Activated CD4-positive, alpha-beta T cell treated with anti-CD3 and anti-CD28 coated beads, Interleukin-2, amount 10 ng/mL, durations not matched to agents 7 days and 5 days (primary cell): ENCODE data around the gene ATE1. TPM values are rescaled to one million over a fixed set of nuclear protein-coding genes. Genes with fewer than 3 reads are reported as not detected.
"Not testable (repeated sequence)": the region's sequence is repeated elsewhere in the genome, so short reads cannot be mapped to it uniquely, and the experiment has no call there.

Experiments
- CTCF ChIA-PET: fragments of 350-600 bp; sonication (Branson Sonifier 250); formaldehyde crosslinking; loops from one replicate; lab custom pipeline; 2021; ENCODE audit warnings: antibody characterized with exemption; lab: Charles Lee
- POLR2A ChIA-PET: fragments of 350-600 bp; sonication (Branson Sonifier 250); formaldehyde crosslinking; loops from one replicate; lab custom pipeline; 2021; ENCODE audit warnings: antibody characterized with exemption; lab: Charles Lee
- DNase-seq: peaks from one replicate; pipeline ENCODE4 v3.0.0-alpha.2; 2020
- H3K27ac Mint-ChIP-seq: one replicate; pipeline ENCODE4 v1.8.0; 2021; ENCODE audit warnings: mild to moderate bottlenecking, moderate library complexity, mixed read lengths
- H3K27me3 Mint-ChIP-seq: one replicate; pipeline ENCODE4 v1.8.0; 2021; ENCODE audit warnings: mixed read lengths
- H3K36me3 Mint-ChIP-seq: one replicate; pipeline ENCODE4 v1.8.0; 2021; ENCODE audit warnings: low read depth, mixed read lengths
- H3K4me1 Mint-ChIP-seq: one replicate; pipeline ENCODE4 v1.8.0; 2021; ENCODE audit warnings: mixed read lengths
- H3K4me3 Mint-ChIP-seq: one replicate; pipeline ENCODE4 v1.8.0; 2021; ENCODE audit warnings: mild to moderate bottlenecking, moderate library complexity, mixed read lengths
- H3K9me3 Mint-ChIP-seq: one replicate; pipeline ENCODE4 v1.8.0; 2021; ENCODE audit warnings: mixed read lengths
- total RNA-seq, 2 experiments: library from RNA; stranded (reverse); gene quantifications; one replicate each; pipeline ENCODE4 v1.2.3, GENCODE V29; 2021

ATE1 gene
- total RNA-seq, 2 experiments from 2014 or later = 23.1 to 24.4 TPM

DNA sequence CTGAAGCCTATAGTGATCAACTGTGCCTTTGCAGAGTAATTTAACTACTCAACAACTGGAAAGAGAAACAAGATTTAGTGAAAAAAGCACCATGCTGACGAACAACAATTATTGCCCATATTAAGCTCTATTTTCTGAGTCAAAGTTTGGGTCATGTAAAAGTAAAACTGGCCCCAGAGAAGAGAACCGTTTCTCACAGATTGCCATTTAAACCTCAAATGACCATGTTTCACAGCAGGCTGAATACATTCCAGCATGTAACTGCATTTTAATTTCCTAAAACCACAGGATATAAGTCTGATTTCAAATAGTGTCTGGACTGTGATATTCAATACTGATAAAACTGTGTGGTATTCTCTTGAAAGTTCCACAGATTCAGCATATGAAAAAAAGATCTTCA, 140.7 kb downstream of the ATE1 start:
- Mint-ChIP-seq H3K4me1 (no peaks in the 10 kb centered on the region), H3K27ac (no peak overlapping the region)
- POLR2A ChIA-PET = no interaction called here

DNA sequence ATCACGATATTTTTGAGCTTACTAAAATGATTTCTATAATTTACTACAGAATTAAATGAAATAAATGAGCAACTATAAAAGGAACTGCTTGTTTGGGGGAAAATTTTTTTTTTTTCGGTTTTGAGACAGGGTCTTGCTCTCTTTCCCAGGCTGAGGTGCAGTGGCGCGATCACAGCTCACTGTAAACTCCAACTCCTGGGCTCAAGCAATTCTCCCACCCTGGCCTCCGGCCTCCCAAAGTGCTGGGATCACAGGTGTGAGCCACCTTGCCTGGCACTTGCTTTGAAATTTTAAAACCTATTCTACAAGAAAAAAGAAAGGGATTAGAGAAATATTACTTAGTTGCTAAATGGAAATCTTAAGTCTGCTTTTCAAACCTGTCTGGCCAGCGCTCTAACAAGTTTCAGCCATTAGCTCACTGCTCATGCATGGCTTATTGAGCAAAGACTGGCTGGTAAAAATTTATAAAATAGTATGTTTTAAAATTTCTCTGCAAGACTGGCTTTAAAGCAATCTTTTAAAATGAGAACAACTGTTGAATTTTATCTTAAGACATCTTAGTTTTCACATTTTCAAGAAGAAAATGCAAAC, 144.0 kb downstream of the ATE1 start:
- Mint-ChIP-seq H3K27ac (no peak overlapping the region), H3K4me1 (no peaks in the 10 kb centered on the region), H3K4me3 (no peak overlapping the region), H3K9me3 (no peaks in the 10 kb centered on the region), H3K36me3 (peaks cover 7% of the 10 kb centered on the region), H3K27me3 (no peaks in the 10 kb centered on the region)
- POLR2A ChIA-PET = no interaction called here
- CTCF ChIA-PET = no interaction called here
- DNase-seq = no peak

More for the DNA sequence above, 140.7 kb downstream of the ATE1 start:
- Mint-ChIP-seq H3K9me3 (no peaks in the 10 kb centered on the region), H3K4me3 (no peak overlapping the region), H3K27me3 (no peaks in the 10 kb centered on the region), H3K36me3 (peaks cover 12% of the 10 kb centered on the region)
- CTCF ChIA-PET = no interaction called here
- DNase-seq = no peak

DNA sequence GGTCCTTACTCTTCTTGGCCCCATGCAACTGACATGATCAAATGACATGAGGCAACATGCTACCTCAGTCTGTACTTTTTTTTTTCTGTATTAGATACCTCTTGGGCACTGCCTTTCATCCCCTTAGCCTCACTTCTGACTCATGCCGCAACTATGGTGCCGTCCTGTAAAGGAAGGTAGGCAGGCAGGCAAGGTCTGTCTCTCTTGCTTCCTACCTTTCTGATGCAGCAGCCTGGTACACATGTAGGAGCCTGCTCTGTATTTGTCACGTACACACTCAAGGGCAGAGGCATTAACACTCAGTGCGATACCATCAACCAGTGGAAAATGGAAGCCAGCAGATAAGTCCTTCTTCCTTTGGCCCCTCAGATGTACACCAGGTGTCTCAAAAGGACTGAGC, 146.7 kb downstream of the ATE1 start:
- Mint-ChIP-seq H3K4me3 (no peak overlapping the region), H3K27ac (no peak overlapping the region), H3K27me3 (no peaks in the 10 kb centered on the region), H3K9me3 (no peaks in the 10 kb centered on the region), H3K36me3 (peaks cover 3% of the 10 kb centered on the region), H3K4me1 (no peaks in the 10 kb centered on the region)
- DNase-seq = no peak
- ChIA-PET POLR2A (no interaction called here), CTCF (no interaction called here)

DNA sequence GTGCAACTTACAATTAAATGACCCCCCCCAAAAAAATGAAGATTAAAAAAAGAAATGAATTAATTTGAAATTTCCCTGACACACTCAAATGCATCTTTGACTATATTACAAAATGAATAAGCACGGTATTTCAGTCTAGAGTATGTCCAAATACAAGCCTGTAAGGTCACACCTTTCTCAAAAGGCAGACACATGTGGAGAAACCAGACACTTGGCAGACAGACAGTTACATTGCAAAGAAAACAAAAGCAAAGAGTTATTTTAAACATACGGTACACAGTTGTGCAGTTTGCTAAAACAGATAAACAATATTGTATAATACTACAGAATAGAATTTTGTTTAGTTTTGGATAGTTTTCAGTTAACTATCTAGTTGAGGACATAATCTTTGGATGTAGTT, 153.0 kb downstream of the ATE1 start:
- Mint-ChIP-seq H3K4me1 (no peaks in the 10 kb centered on the region), H3K4me3 (no peak overlapping the region), H3K36me3 (no peaks in the 10 kb centered on the region), H3K27me3 (no peaks in the 10 kb centered on the region), H3K9me3 (no peaks in the 10 kb centered on the region), H3K27ac (no peak overlapping the region)
- ChIA-PET POLR2A (no interaction called here), CTCF (no interaction called here)
- DNase-seq = no peak

DNA sequence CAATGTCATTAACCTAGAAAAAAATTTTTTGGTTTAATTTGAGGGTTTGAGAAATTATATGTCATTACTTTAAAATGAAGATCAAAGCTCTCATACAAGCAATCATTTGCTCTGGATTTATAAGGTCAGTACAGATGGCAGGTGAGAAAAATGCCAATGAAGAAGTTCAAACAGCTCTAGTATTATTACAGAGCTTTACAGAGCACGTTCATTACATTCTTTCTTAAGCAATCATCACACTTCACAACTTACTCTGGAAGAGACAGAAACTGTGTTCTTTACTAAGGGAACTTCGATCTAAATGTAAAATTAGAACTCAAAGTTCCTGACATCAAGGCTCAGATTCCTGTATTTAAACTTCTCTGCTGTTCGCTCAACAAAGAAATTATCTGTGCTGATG, 153.4 kb downstream of the ATE1 start:
- POLR2A ChIA-PET = no interaction called here
- H3K4me3 Mint-ChIP-seq = no peak overlapping the region
- DNase-seq = no peak
- no peaks in the 10 kb centered on the region for H3K9me3 Mint-ChIP-seq
- CTCF ChIA-PET = no interaction called here
- no peaks in the 10 kb centered on the region for H3K36me3 Mint-ChIP-seq
- H3K27ac Mint-ChIP-seq = no peak overlapping the region
- no peaks in the 10 kb centered on the region for H3K27me3 Mint-ChIP-seq
- no peaks in the 10 kb centered on the region for H3K4me1 Mint-ChIP-seq

DNA sequence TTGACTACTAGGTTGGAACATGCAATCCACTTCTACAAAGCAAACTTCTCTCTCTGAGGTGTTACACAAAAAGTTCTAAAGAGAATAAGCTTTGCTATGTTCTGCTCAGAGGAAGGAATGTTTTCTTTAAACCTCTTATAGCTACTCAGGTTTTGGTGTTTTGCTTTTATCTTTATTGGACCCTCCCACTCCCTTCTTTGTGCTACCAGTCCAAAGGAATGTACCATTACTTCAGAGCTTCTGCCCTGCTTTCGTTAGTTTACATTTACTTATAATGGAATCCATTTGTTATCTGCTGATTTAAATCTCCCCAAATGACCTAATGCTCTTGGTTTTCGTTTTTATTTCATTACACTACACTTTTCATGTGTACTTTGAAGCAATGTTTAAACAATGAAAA, 154.9 kb downstream of the ATE1 start:
- peaks cover 2% of the 10 kb centered on the region for H3K9me3 Mint-ChIP-seq
- ChIA-PET POLR2A (no interaction called here), CTCF (no interaction called here)
- DNase-seq = no peak
- H3K27me3 Mint-ChIP-seq = no peaks in the 10 kb centered on the region
- H3K36me3 Mint-ChIP-seq = no peaks in the 10 kb centered on the region
- no peak overlapping the region for H3K27ac Mint-ChIP-seq
- no peaks in the 10 kb centered on the region for H3K4me1 Mint-ChIP-seq
- no peak overlapping the region for H3K4me3 Mint-ChIP-seq

DNA sequence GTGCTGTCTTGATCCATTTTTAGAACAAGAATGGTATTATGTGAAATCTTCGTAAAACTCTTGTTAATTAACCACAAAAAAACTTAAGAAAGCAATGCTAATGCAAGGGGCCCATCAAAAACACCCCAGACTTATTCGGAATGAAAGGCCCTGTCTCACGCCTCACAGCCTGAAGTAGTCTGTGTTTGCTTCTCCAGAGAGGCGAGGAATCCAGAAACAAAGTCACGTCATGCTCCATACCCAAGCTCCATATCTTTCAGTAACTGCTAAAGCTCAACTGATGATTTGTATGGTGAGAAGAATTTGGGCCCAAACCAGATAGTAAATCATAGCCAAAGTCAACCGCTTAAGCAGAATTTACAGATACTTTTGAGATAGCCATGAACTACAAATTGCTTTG, 155.4 kb downstream of the ATE1 start:
- H3K27me3 Mint-ChIP-seq = no peaks in the 10 kb centered on the region
- no peaks in the 10 kb centered on the region for H3K4me1 Mint-ChIP-seq
- POLR2A ChIA-PET = no interaction called here
- H3K4me3 Mint-ChIP-seq = no peak overlapping the region
- peaks cover 6% of the 10 kb centered on the region for H3K9me3 Mint-ChIP-seq
- no peaks in the 10 kb centered on the region for H3K36me3 Mint-ChIP-seq
- DNase-seq = no peak
- CTCF ChIA-PET = no interaction called here
- H3K27ac Mint-ChIP-seq = no peak overlapping the region

DNA sequence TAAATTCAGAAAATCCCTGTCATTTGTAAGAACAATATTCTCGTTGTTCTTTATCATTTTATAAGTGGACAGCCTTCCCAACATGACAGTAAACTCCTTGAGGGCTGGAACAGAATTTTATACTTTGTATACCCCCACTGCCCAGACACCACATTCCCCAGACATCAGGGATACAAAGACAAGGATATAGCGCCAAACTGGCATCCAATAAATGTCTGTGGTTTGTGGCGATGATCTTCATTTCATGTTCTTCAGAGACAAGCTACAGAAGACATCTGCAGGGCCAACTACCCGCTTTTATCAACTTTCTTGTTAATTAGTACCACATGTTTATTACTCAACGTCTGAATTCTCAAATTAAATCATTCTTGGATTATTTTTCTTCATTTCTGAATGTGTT, 155.9 kb downstream of the ATE1 start:
- H3K27me3 Mint-ChIP-seq = no peaks in the 10 kb centered on the region
- H3K36me3 Mint-ChIP-seq = no peaks in the 10 kb centered on the region
- ChIA-PET POLR2A (no interaction called here), CTCF (no interaction called here)
- DNase-seq = no peak
- peaks cover 10% of the 10 kb centered on the region for H3K9me3 Mint-ChIP-seq
- H3K4me3 Mint-ChIP-seq = no peak overlapping the region
- H3K4me1 Mint-ChIP-seq = no peaks in the 10 kb centered on the region
- no peak overlapping the region for H3K27ac Mint-ChIP-seq

DNA sequence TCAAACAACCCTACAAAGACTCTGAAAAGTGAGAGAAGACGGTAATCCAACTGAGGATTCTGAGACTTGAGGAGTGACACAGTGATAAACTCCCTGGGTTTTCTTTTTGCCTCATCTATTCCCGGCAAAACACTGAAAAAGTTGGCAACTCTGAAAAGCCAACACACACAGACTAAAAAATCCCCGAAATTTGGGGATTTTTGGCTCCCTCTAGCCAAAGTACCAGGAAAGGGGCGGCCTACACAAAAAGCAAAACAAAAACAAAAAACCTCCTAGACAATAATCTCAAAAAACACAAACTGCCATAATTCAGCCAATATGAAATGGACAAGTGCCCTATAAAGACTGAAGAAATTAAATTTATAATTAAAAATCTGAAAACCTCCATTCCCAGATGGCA, 161.4 kb downstream of the ATE1 start:
- POLR2A ChIA-PET = no interaction called here
- Mint-ChIP-seq H3K27ac (no peak overlapping the region), H3K9me3 (peaks cover 24% of the 10 kb centered on the region), H3K4me1 (no peaks in the 10 kb centered on the region), H3K36me3 (peaks cover 9% of the 10 kb centered on the region), H3K4me3 (no peak overlapping the region), H3K27me3 (no peaks in the 10 kb centered on the region)
- CTCF ChIA-PET = no interaction called here
- DNase-seq = no peak

DNA sequence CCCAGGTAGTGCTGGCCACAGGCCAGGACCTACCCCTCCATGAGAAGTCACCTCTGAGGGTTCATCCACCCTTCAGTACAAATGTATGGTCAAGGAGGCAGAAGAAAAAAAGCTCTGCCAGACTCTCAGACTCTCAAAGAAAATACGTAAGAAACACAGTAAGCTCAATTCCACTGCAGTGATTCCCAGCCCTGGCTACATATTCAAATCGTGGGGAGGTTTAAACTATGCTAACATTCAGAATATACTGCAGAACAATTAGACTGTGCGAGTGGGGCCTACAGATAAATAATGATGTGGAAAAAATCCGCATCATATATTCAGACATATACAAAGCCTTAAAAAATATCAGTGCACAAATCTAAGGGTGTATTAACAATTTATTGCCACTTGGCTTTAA, 162.6 kb downstream of the ATE1 start:
- DNase-seq = no peak
- H3K4me1 Mint-ChIP-seq = no peaks in the 10 kb centered on the region
- no peak overlapping the region for H3K4me3 Mint-ChIP-seq
- POLR2A ChIA-PET = no interaction called here
- no peaks in the 10 kb centered on the region for H3K27me3 Mint-ChIP-seq
- no peak overlapping the region for H3K27ac Mint-ChIP-seq
- CTCF ChIA-PET = no interaction called here
- peaks cover 28% of the 10 kb centered on the region for H3K9me3 Mint-ChIP-seq
- H3K36me3 Mint-ChIP-seq = peaks cover 17% of the 10 kb centered on the region

DNA sequence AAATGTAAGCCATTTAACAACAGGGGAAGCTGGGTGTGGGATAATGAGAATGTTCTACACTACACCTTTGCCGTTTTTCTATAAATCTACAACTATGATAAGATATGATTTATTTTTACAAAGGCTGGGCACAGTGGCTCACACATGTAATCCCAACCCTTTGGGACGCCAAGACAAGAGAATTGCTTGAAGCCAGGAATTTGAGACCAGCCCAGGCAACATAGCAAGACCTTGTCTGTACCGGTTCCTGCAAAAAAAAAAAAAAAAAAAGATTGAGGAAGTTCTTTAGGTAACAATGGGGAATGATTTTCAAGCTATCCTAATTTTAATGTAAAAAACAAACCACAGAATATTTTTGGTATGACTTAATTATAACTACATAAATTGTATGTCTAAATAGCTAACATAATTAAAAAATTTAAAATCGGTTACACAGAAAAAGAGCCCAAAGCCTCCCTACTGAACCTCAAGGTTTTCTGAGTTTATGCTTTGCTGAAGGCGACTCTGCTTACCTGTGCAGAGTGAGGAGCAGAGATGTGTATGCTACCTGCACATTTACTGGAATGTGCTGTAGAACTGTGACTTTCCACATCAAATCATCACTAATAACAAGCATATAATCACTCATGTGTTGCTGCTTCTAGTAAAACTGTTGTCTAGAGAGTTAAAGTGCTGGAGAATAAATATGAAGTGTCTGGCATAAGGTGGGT, 163.4 kb downstream of the ATE1 start:
- Mint-ChIP-seq H3K4me3 (no peak overlapping the region), H3K27me3 (no peaks in the 10 kb centered on the region), H3K4me1 (no peaks in the 10 kb centered on the region), H3K9me3 (peaks cover 32% of the 10 kb centered on the region), H3K36me3 (peaks cover 20% of the 10 kb centered on the region), H3K27ac (no peak overlapping the region)
- DNase-seq = no peak
- POLR2A ChIA-PET = no interaction called here
- CTCF ChIA-PET = interaction anchor here (0.6 to 0.7 kb wide), 2 partner anchors 9 to 452 kb away, joined by 3 to 6 read pairs; no protein-coding TSS in a partner anchor

DNA sequence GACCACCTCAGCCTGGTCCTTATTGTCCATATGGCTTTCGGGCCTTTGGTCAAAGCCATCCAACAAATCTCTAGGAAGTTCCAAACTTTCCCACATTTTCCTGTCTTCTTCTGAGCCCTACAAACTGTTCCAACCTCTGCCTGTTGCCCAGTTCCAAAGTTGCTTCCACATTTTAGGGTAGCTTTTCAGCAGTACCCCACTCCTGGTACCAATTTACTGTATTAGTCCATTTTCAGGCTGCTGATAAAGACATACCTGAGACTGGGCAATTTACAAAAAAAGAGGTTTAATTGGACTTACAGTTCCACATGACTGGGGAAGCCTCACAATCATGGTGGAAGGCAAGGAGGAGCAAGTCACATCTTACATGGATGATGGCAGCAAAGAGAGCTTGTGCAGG, 170.6 kb downstream of the ATE1 start:
- H3K9me3 Mint-ChIP-seq = peaks cover 44% of the 10 kb centered on the region
- DNase-seq, H3K27ac Mint-ChIP-seq, POLR2A ChIA-PET, H3K27me3 Mint-ChIP-seq, H3K4me3 Mint-ChIP-seq: not testable (repeated sequence)
- H3K4me1 Mint-ChIP-seq = peaks cover 13% of the 10 kb centered on the region
- H3K36me3 Mint-ChIP-seq = peaks cover 39% of the 10 kb centered on the region
- CTCF ChIA-PET = interaction anchor here (0.6 kb wide), 1 partner anchor 887 kb away, joined by 3 read pairs; no protein-coding TSS in a partner anchor

DNA sequence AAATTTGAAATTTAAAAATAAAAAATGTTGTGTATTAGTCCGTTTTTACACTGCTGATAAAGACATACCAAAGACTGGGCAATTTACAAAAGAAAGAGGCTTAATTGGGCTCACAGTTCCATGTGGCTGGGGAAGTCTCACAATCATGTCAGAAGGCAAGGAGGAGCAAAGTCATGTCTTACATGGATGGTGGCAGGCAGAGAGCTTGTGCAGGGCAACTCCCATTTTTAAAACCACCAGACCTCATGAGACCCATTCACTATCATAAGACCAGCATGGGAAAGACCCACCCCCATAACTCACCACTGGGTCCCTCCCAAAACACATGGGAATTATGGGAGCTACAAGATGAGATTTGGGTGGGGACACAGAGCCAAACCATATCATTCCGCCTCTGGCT, 172.3 kb downstream of the ATE1 start:
- H3K4me3 Mint-ChIP-seq, POLR2A ChIA-PET, H3K27ac Mint-ChIP-seq, H3K27me3 Mint-ChIP-seq, CTCF ChIA-PET, DNase-seq: not testable (repeated sequence)
- peaks cover 13% of the 10 kb centered on the region for H3K4me1 Mint-ChIP-seq
- peaks cover 32% of the 10 kb centered on the region for H3K36me3 Mint-ChIP-seq
- peaks cover 36% of the 10 kb centered on the region for H3K9me3 Mint-ChIP-seq

DNA sequence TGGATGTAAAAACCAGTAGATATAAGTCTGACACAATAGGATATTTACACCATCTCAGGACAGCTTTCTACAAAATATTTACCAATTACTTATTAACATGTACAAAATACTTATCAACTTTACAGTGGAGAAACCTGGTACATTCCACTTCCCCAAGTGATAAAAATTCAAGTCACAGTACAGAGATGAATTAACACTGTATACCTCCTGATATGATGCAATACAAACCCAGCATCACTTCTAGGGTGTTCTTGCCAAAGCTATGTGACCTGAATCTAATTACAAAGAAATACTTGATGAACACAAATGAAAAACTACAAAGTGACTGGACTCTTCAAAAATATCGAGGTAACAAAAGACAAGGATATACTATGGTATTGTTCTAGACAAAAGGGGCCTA, 173.2 kb downstream of the ATE1 start:
- POLR2A ChIA-PET = no interaction called here
- Mint-ChIP-seq H3K36me3 (peaks cover 26% of the 10 kb centered on the region), H3K9me3 (peaks cover 30% of the 10 kb centered on the region), H3K27me3 (no peaks in the 10 kb centered on the region), H3K4me3 (no peak overlapping the region), H3K27ac (no peak overlapping the region), H3K4me1 (peaks cover 13% of the 10 kb centered on the region)
- DNase-seq = no peak
- CTCF ChIA-PET = no interaction called here
